Peyer's patch (tissue), 4 donors: ENCODE measurements around the gene CATSPERE. TPM values are rescaled to one million over a fixed set of nuclear protein-coding genes. Genes with fewer than 3 reads are reported as not detected.
A peak's percentile ranks its signal among the peaks of the same experiment; 100 is the strongest.

Source experiments
- DNase-seq, 3 donors: peaks; one replicate each; pipeline ENCODE4 v3.0.0-alpha.2; 2017 to 2019
- H3K27ac ChIP-seq, 4 donors: fragments of 200-600 bp; sonication (generic); one replicate each; pipeline ENCODE4 v1.5.1; 2016 to 2019
- H3K27me3 ChIP-seq, 2 donors: fragments of 200-600 bp; sonication (generic); one replicate each; pipeline ENCODE4 v1.5.1; 2019
- H3K36me3 ChIP-seq, 3 donors: fragments of 200-600 bp; sonication (generic); one replicate each; pipeline ENCODE4 v1.5.1; 2016 to 2019
- H3K4me1 ChIP-seq, 4 donors: fragments of 200-600 bp; sonication (generic); one replicate each; pipeline ENCODE4 v1.5.1; 2016 to 2019
- H3K4me3 ChIP-seq, 4 donors: fragments of 200-600 bp; sonication (generic); 1 replicate in 3 of 4; 2 replicates in 1 of 4; pipeline ENCODE4 v1.5.1; 2016 to 2019; ENCODE audit warnings: mild to moderate bottlenecking in 1 of 4
- H3K9me3 ChIP-seq, 4 donors: fragments of 200-600 bp; sonication (generic); one replicate each; pipeline ENCODE4 v1.5.1; 2016 to 2019; ENCODE audit warnings: mild to moderate bottlenecking in 1 of 4
- CTCF ChIP-seq, 6 experiments: fragments of 450-650 bp in 4 of 6; fragments of 200-600 bp in 2 of 6; sonication (generic) in 1 of 6; IDR thresholded peaks; one replicate each; pipeline ENCODE4 v1.5.1; 2017 to 2019; ENCODE audit warnings: antibody characterized with exemption in 6 of 6, mild to moderate bottlenecking in 3 of 6, moderate library complexity in 1 of 6
- POLR2A ChIP-seq, 2 donors: fragments of 450-650 bp; IDR thresholded peaks; one replicate each; pipeline ENCODE4 v1.5.1; 2017; ENCODE audit warnings: antibody characterized with exemption in 2 of 2, mild to moderate bottlenecking in 2 of 2, moderate library complexity in 2 of 2
- total RNA-seq, 4 donors: library from RNA; depleted of rRNA; stranded (reverse); fragments of >200 nt; gene quantifications; one replicate each; pipeline ENCODE4 v1.1.0, GENCODE V29; 2016

The CATSPERE gene
- total RNA-seq, 4 donors from 2014 or later: 0.18 to 9.3 (median 1.2) TPM; not detected in 1

GRCh38 chr1:244651956-244652622, 191.0 kb downstream of the CATSPERE start:
- Histone ChIP-seq H3K4me1 (peaks cover 0 to 17% (median 4%) of the 10 kb centered on the region in 4 donors), H3K27me3 (no peaks in the 10 kb centered on the region), H3K36me3 (no peaks in the 10 kb centered on the region), H3K4me3 (peak overlapping the region; percentile 55 to 90 (median 80)), H3K27ac (peak overlapping the region; percentile 90 to 98 (median 95)), H3K9me3 (no peaks in the 10 kb centered on the region)
- TF ChIP-seq POLR2A (IDR thresholded peaks at IDR 0.05) (no peak), CTCF (IDR thresholded peaks at IDR 0.05) (peak in 1 of 6 experiments; percentile 2)
- no peak for DNase-seq

- TF ChIP-seq POLR2A (IDR thresholded peaks at IDR 0.05): peak; percentile 96 to 97
- peak in 5 of 6 experiments; percentile 35 to 64 (median 54) for TF ChIP-seq CTCF (IDR thresholded peaks at IDR 0.05)
- H3K36me3 ChIP-seq: no peaks in the 10 kb centered on the region
These were observed 191.8 kb downstream of the CATSPERE start, which contains the start of gene DESI2 for GRCh38 chr1:244652623-244653438. Gene DESI2, plus strand, starts transcription at chr1:244653126. Its CDS starts 188 bp downstream, at chr1:244653314.

DNA sequence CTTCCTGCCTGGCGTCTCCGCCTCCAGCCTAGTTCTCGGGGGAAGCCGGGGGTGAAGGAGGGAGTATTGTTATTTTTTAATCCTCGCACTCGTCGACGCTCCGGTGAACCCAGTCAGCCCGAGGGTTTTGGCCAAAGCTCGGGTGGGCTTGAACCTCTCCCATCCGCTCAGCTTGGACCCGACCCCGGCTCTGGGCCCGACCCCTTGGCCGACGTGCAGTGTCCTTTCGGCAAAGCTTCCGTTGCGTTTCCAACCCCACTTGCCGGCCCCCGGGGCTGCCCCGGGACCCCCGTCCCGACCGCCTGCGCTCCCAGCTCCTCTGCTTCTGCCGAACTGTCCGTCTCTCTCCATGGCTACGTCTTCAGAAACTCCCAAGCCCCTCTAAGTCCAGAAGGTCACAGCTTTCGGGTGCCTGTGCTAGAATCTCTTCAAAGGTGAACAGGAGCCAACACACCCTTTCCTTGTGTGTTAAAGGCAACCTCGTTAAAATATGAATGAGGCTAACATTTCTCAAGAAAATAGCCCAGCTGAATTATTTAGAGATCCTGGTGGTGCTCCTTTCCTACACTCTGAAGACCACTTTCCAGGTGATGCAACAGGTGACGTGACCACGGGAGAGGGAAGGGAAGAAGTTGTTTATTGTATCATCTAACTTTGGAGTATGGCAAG, 192.5 kb downstream of the CATSPERE start:
- Histone ChIP-seq H3K9me3 (no peaks in the 10 kb centered on the region), H3K36me3 (no peaks in the 10 kb centered on the region), H3K27ac (peak overlapping the region; percentile 90 to 98 (median 95)), H3K27me3 (no peaks in the 10 kb centered on the region), H3K4me3 (peak overlapping the region; percentile 71 to 90 (median 86)), H3K4me1 (peaks cover 0 to 19% (median 4%) of the 10 kb centered on the region in 4 donors)
- peak in 1 of 3 donors; percentile 22 for DNase-seq
- TF ChIP-seq POLR2A (IDR thresholded peaks at IDR 0.05) (no peak), CTCF (IDR thresholded peaks at IDR 0.05) (no peak)

More at GRCh38 chr1:244652623-244653438, 191.8 kb downstream of the CATSPERE start, which contains the start of gene DESI2:
- H3K27ac ChIP-seq: peak within 1 kb of the TSS; percentile 90 to 98 (median 95)
- peaks cover 0 to 19% (median 4%) of the 10 kb centered on the region in 4 donors for H3K4me1 ChIP-seq
- H3K4me3 ChIP-seq: peak within 1 kb of the TSS; percentile 71 to 90 (median 86)
- no peaks in the 10 kb centered on the region for H3K9me3 ChIP-seq
- peak; percentile 98 to 100 (median 99) for DNase-seq
- H3K27me3 ChIP-seq: no peaks in the 10 kb centered on the region

DNA sequence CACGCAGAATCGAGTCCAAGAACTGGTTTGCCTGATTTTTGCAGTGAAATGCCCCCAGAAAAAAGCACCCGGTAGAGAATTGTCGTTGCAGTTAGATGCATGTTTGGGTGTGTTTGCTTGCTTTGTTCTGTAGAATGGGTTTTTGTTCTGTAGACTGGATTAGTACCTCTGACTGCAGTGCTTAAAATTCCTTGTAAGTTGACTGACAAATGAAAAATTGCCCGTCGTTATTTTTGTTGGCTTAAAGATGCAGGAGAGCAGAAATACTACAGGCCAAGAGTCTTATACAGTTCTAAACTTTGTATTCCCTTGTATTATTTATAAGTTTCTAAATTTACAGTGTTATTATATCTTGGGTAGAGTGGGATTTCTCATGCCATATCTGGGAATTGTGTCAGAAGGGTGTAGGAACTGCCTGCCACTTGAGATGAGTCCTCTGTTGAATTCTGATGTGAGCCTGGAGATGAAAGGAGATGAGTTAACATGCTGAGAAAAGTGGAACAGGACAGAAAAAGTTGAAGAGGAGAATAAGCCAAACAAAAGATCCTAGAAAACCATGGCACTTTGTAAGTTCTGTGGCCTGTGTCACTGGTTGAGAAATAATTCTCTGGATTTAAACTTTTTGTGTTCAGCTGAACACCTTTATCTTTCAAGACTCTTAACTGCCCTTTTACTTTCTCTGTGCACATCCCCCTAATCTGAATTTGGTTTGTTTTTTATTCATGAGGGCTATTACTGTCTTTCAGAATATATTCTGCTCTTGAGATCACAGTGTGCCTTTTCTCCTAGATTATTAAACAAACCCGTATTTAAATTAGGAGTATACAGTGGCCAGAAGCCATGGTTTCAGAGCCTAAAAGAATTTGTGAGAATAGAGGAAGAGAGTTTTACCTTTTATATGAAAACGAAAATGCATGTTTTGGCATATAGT, 193.3 kb downstream of the CATSPERE start:
- TF ChIP-seq CTCF (IDR thresholded peaks at IDR 0.05) (no peak), POLR2A (IDR thresholded peaks at IDR 0.05) (no peak)
- no peak for DNase-seq
- Histone ChIP-seq H3K4me3 (peak overlapping the region; percentile 71 to 90 (median 86)), H3K36me3 (no peaks in the 10 kb centered on the region), H3K27ac (peak overlapping the region in 3 of 4 donors; percentile 90 to 98 (median 94)), H3K4me1 (peaks cover 0 to 19% (median 4%) of the 10 kb centered on the region in 4 donors), H3K27me3 (no peaks in the 10 kb centered on the region), H3K9me3 (no peaks in the 10 kb centered on the region)
